IMR-90 (cell line): ENCODE results near the gene ATP6V1G1. TPM values are rescaled to one million over a fixed set of nuclear protein-coding genes. Genes with fewer than 3 reads are reported as not detected.

Experiments used
- ATAC-seq: fragments of 200-7000 bp; cut with Tn5 transposase; 2 replicates; pipeline ENCODE4 v1.9.1; 2020; ENCODE audit warnings: low read depth, mild to moderate bottlenecking, moderate library complexity
- BruUV-seq: library from RNA; stranded (reverse); fragments of 400-500 nt; replicated peaks from 2 replicates; lab custom pipeline; 2021; lab: Mats Ljungman, UMichigan
- CTCF ChIA-PET: fragments of 300-600 bp; formaldehyde crosslinking; extraction: SDS; loops from one replicate; lab custom pipeline; 2021; ENCODE audit warnings: antibody characterized with exemption; lab: Yijun Ruan, JAX
- POLR2A ChIA-PET: fragments of 300-600 bp; sonication (Branson Sonifier 250); formaldehyde crosslinking; loops from one replicate; lab custom pipeline; 2022; ENCODE audit warnings: antibody characterized with exemption; ENCODE audit not compliant: unreplicated experiment; lab: Charles Lee
- DNase-seq: peaks from one replicate; pipeline ENCODE4 v3.0.0; 2013
- H2AFZ ChIP-seq: replicated peaks from 2 replicates; pipeline ENCODE3; 2013; ENCODE audit warnings: low read length, mild to moderate bottlenecking; ENCODE audit not compliant: poor library complexity
- H2AK5ac ChIP-seq: 2 replicates; pipeline ENCODE4 v1.6.1; 2013; ENCODE audit warnings: low read depth, low read length, inconsistent platforms
- H2AK9ac ChIP-seq: replicated peaks from 2 replicates; pipeline ENCODE3; 2013; ENCODE audit warnings: mild to moderate bottlenecking, low read depth, low read length, moderate library complexity; ENCODE audit not compliant: poor library complexity
- H2BK120ac ChIP-seq: 2 replicates; pipeline ENCODE4 v1.6.1; 2013; ENCODE audit warnings: low read depth, low read length, inconsistent platforms
- H2BK15ac ChIP-seq: 3 replicates; pipeline ENCODE4 v1.6.1; 2013; ENCODE audit warnings: low read depth, low read length, inconsistent platforms
- H2BK20ac ChIP-seq: 2 replicates; pipeline ENCODE4 v1.6.1; 2013; ENCODE audit warnings: low read depth, mild to moderate bottlenecking, inconsistent platforms, low read length, moderate library complexity
- H2BK5ac ChIP-seq: 2 replicates; pipeline ENCODE4 v1.6.1; 2013; ENCODE audit warnings: mild to moderate bottlenecking, low read depth, low read length, inconsistent platforms; ENCODE audit not compliant: poor library complexity, severe bottlenecking
- H3K14ac ChIP-seq: replicated peaks from 2 replicates; pipeline ENCODE4 v1.6.1; 2013; ENCODE audit warnings: low read depth, low read length, inconsistent platforms
- H3K18ac ChIP-seq: 2 replicates; pipeline ENCODE4 v1.6.1; 2013; ENCODE audit warnings: low read depth, low read length, control low read depth
- H3K23ac ChIP-seq: 2 replicates; pipeline ENCODE4 v1.6.1; 2013; ENCODE audit warnings: low read depth, low read length, inconsistent platforms
- H3K27ac ChIP-seq: 2 replicates; pipeline ENCODE4 v1.5.1; 2013; ENCODE audit warnings: mild to moderate bottlenecking, control low read depth, low read length; ENCODE audit not compliant: insufficient read depth
- H3K27me3 ChIP-seq: 2 replicates; pipeline ENCODE4 v1.6.1; 2013; ENCODE audit warnings: low read length; ENCODE audit not compliant: control insufficient read depth, insufficient read depth
- H3K36me3 ChIP-seq: 2 replicates; pipeline ENCODE4 v1.6.1; 2013; ENCODE audit warnings: low read length, mixed read lengths; ENCODE audit not compliant: control insufficient read depth, insufficient read depth
- H3K4ac ChIP-seq: 2 replicates; pipeline ENCODE4 v1.6.1; 2013; ENCODE audit warnings: low read depth, low read length, inconsistent platforms
- H3K4me1 ChIP-seq: 2 replicates; pipeline ENCODE4 v1.6.1; 2013; ENCODE audit warnings: low read length, mixed read lengths; ENCODE audit not compliant: control insufficient read depth, insufficient read depth
- H3K4me2 ChIP-seq: 2 replicates; pipeline ENCODE4 v1.6.1; 2013; ENCODE audit warnings: low read depth, mild to moderate bottlenecking, control low read depth, low read length, moderate library complexity
- H3K4me3 ChIP-seq: 2 replicates; pipeline ENCODE4 v1.5.1; 2013; ENCODE audit warnings: low read depth, mild to moderate bottlenecking, control low read depth, low read length, moderate library complexity; ENCODE audit not compliant: insufficient read depth
- H3K56ac ChIP-seq: 2 replicates; pipeline ENCODE4 v1.6.1; 2013; ENCODE audit warnings: low read length, inconsistent platforms; ENCODE audit not compliant: insufficient read depth; ENCODE audit errors: extremely low read depth
- H3K79me1 ChIP-seq, 2 experiments: 2 replicates each; pipeline ENCODE4 v1.6.1; 2013; ENCODE audit warnings: low read length in 2 of 2, inconsistent platforms in 1 of 2, low read depth in 1 of 2
- H3K9ac ChIP-seq: 2 replicates; pipeline ENCODE4 v1.6.1; 2013; ENCODE audit warnings: low read depth, low read length, control low read depth
- H3K9me1 ChIP-seq: 2 replicates; pipeline ENCODE4 v1.6.1; 2013; ENCODE audit warnings: low read length, inconsistent platforms; ENCODE audit not compliant: insufficient read depth
- H3K9me3 ChIP-seq: 2 replicates; pipeline ENCODE4 v1.6.1; 2013; ENCODE audit warnings: low read length; ENCODE audit not compliant: control insufficient read depth, insufficient read depth
- H4K20me1 ChIP-seq: 2 replicates; pipeline ENCODE4 v1.6.1; 2013; ENCODE audit warnings: low read length, inconsistent platforms; ENCODE audit not compliant: insufficient read depth
- H4K5ac ChIP-seq: 2 replicates; pipeline ENCODE4 v1.6.1; 2013; ENCODE audit warnings: mild to moderate bottlenecking, low read depth, low read length, control low read depth
- H4K8ac ChIP-seq, 2 experiments: 2 replicates each; pipeline ENCODE4 v1.6.1; 2013; ENCODE audit warnings: low read depth in 2 of 2, low read length in 2 of 2, control low read depth in 1 of 2, inconsistent platforms in 1 of 2
- H4K91ac ChIP-seq: 2 replicates; pipeline ENCODE4 v1.6.1; 2013; ENCODE audit warnings: low read depth, low read length, inconsistent platforms; ENCODE audit not compliant: insufficient read depth
- BHLHE40 ChIP-seq: fragments of 150-350 bp; IDR thresholded peaks from 2 replicates; pipeline ENCODE4 v1.6.1; 2016; ENCODE audit warnings: mild to moderate bottlenecking, low read depth, low read length
- CEBPB ChIP-seq: IDR thresholded peaks from 2 replicates; pipeline ENCODE4 v1.6.1; 2012; ENCODE audit warnings: low read depth, low read length, improper control_type of control experiment
- CHD1 ChIP-seq: IDR thresholded peaks from 2 replicates; pipeline ENCODE4 v1.6.1; 2012; ENCODE audit warnings: low read depth, low read length, improper control_type of control experiment
- CTCF ChIP-seq: conservative IDR thresholded peaks from 2 replicates; pipeline ENCODE4 v1.5.1; 2012; ENCODE audit warnings: mild to moderate bottlenecking, low read depth, low read length, improper control_type of control experiment
- ELK1 ChIP-seq: fragments of 150-350 bp; IDR thresholded peaks from 2 replicates; pipeline ENCODE4 v1.6.1; 2016; ENCODE audit warnings: low read depth, mild to moderate bottlenecking, low read length, moderate library complexity, borderline replicate concordance
- FOS ChIP-seq: fragments of 150-350 bp; IDR thresholded peaks from 2 replicates; pipeline ENCODE4 v1.6.1; 2016; ENCODE audit warnings: low read depth, low read length
- MAFK ChIP-seq: IDR thresholded peaks from 2 replicates; pipeline ENCODE4 v1.6.1; 2012; ENCODE audit warnings: low read depth, low read length, improper control_type of control experiment
- MXI1 ChIP-seq: IDR thresholded peaks from 2 replicates; pipeline ENCODE4 v1.6.1; 2012; ENCODE audit warnings: low read depth, mild to moderate bottlenecking, low read length, moderate library complexity, borderline replicate concordance
- NFE2L2 ChIP-seq: fragments of 150-350 bp; IDR thresholded peaks from 2 replicates; pipeline ENCODE4 v1.6.1; 2016; ENCODE audit warnings: low read depth, mild to moderate bottlenecking, low read length
- POLR2A ChIP-seq: IDR thresholded peaks from 2 replicates; pipeline ENCODE4 v1.6.1; 2012; ENCODE audit warnings: mild to moderate bottlenecking, low read depth, low read length
- RAD21 ChIP-seq: IDR thresholded peaks from 2 replicates; pipeline ENCODE4 v1.6.1; 2012; ENCODE audit warnings: low read length, improper control_type of control experiment
- RCOR1 ChIP-seq: IDR thresholded peaks from 2 replicates; pipeline ENCODE4 v1.6.1; 2012; ENCODE audit warnings: mild to moderate bottlenecking, low read length, improper control_type of control experiment; ENCODE audit not compliant: insufficient replicate concordance
- RFX5 ChIP-seq: IDR thresholded peaks from 2 replicates; pipeline ENCODE4 v1.8.0; 2012; ENCODE audit warnings: low read depth, mild to moderate bottlenecking, low read length, moderate library complexity
- WGBS, 2 experiments: methylation state at CpG; one replicate each; pipeline versions ENCODE4 v1.1.5 to v1.1.7; 2013; ENCODE audit warnings: missing lambda C conversion rate in 2 of 2; ENCODE audit not compliant: insufficient read length in 1 of 2; ENCODE audit errors: extremely low coverage in 2 of 2; 5-methylcytosine and 5-hydroxymethylcytosine counted together
- dilution Hi-C: fragments of 300-500 bp; cut with HindIII; formaldehyde crosslinking; loops from one replicate; pipeline ENCODE4 v1.14.3; 2018; ENCODE audit warnings: low sequenced_read_pairs; ENCODE audit not compliant: unreplicated experiment
- in situ Hi-C: fragments of 300-500 bp; cut with MboI; formaldehyde crosslinking; loops from 3 replicates; pipeline ENCODE4 v1.14.3; 2019; ENCODE audit warnings: low sequenced_read_pairs, inconsistent platforms, mixed read lengths
- intact Hi-C: fragments of 100-400 bp; cut with micrococcal nuclease; formaldehyde crosslinking; loops from 2 replicates; pipeline ENCODE4 v1.10.0; 2022
- polyA plus RNA-seq, 3 experiments: library from polyadenylated mRNA; depleted of rRNA; stranded (reverse); fragments of >200 nt; gene quantifications; 2 replicates each; pipeline ENCODE4 v1.2.3, GENCODE V29; 2012; ENCODE audit warnings: low replicate concordance in 1 of 3
- total RNA-seq: library from RNA; depleted of rRNA; stranded (reverse); fragments of >200 nt; gene quantifications from 2 replicates; pipeline ENCODE4 v1.2.3, GENCODE V29; 2012

Gene ATP6V1G1
- total and polyA plus RNA-seq, 2 of the 4 experiments (the other 2 are of a cell fraction), result 52.0 to 70.9 TPM

- peak overlapping the region; percentile 91 for H4K91ac ChIP-seq
- H3K9ac ChIP-seq, result no peak overlapping the region
- peak overlapping the region; percentile 69; the same call in 1 of the 2 replicates for H3K23ac ChIP-seq
- H2BK5ac ChIP-seq, result peak overlapping the region; percentile 74
- peaks cover 3% of the 10 kb centered on the region for H3K4me1 ChIP-seq
- no peaks in the 10 kb centered on the region for H4K20me1 ChIP-seq
- 0 out of 2 replicates have a peak, but pooled peaks cover 3% of the 10 kb centered on the region for H3K9me3 ChIP-seq
- peak overlapping the region; percentile 77; the same call in 2 of the 3 replicates for H2BK15ac ChIP-seq
- dilution Hi-C loops, result no loop called here
- H2AK9ac ChIP-seq, result peak overlapping the region; percentile 75
- no peaks in the 10 kb centered on the region for H3K79me1 ChIP-seq
- BruUV-seq, result no TSS peak
- H3K27me3 ChIP-seq, result no peaks in the 10 kb centered on the region
- H2BK120ac ChIP-seq, result peak overlapping the region; percentile 97
- H2AFZ ChIP-seq, result peak overlapping the region; percentile 85
- H4K5ac ChIP-seq, result peak overlapping the region; percentile 19
- peak overlapping the region; percentile 40 for H3K4me2 ChIP-seq
- H3K56ac ChIP-seq, result no peak overlapping the region; the same call in 1 of the 2 replicates
- H3K27ac ChIP-seq, result peak overlapping the region; percentile 61
- H2AK5ac ChIP-seq, result peak overlapping the region; percentile 80
- peak overlapping the region; percentile 21; the same call in 1 of the 2 replicates for H3K18ac ChIP-seq
- peak overlapping the region; percentile 25 to 71; a peak in 3 of 4 replicates for H4K8ac ChIP-seq
- H3K36me3 ChIP-seq, result no peaks in the 10 kb centered on the region
- in situ Hi-C loops, result no loop called here
- peak overlapping the region; percentile 75 for H3K14ac ChIP-seq
- H3K4me3 ChIP-seq, result no peak overlapping the region
- ATAC-seq, result peak; percentile 100
- ChIA-PET POLR2A (interaction anchor here (0.6 kb wide), 1 partner anchor 16 kb away, joined by 4 read pairs; no protein-coding TSS in a partner anchor), CTCF (interaction anchor here (1.1 kb wide), 1 partner anchor 12 kb away, joined by 3 read pairs; no protein-coding TSS in a partner anchor)
- intact Hi-C loops, result no loop called here
- H3K4ac ChIP-seq, result peak overlapping the region; percentile 94
- no CpG with 5 or more reads among the region's 6 CpGs for WGBS, 2 experiments
- peak overlapping the region; percentile 96 for H2BK20ac ChIP-seq
- DNase-seq, result peak; percentile 98
- H3K9me1 ChIP-seq, result peaks cover 10% of the 10 kb centered on the region
- TF ChIP-seq FOS (peak; percentile 100), RCOR1 (no peak), POLR2A (peak; percentile 30; the same call in 1 of the 2 replicates), CTCF (no peak), RAD21 (no peak), ELK1 (no peak), NFE2L2 (0 out of 2 replicates have a peak, but pooled peaks have one; percentile 47), MAFK (peak; percentile 63), CHD1 (no peak), CEBPB (0 out of 2 replicates have a peak, but pooled peaks have one; percentile 7), MXI1 (no peak), BHLHE40 (peak; percentile 74), RFX5 (no peak)
These were observed 35.6 kb upstream of the ATP6V1G1 start for GRCh38 chr9:114551750-114552685.
